Activated B cell treated with CpG ODN at 0.5 μM for 24 hours (primary cell): ENCODE data around the gene MGME1. TPM values are rescaled to one million over a fixed set of nuclear protein-coding genes. Genes with fewer than 3 reads are reported as not detected.

Source experiments
- ATAC-seq: fragments of 200-7000 bp; cut with Tn5 transposase; one replicate; pipeline ENCODE4 v1.10.0; 2021; ENCODE audit warnings: low read depth, mild to moderate bottlenecking, moderate library complexity
- CTCF ChIA-PET: fragments of 350-600 bp; sonication (Branson Sonifier 250); formaldehyde crosslinking; loops from one replicate; lab custom pipeline; 2021; ENCODE audit warnings: antibody characterized with exemption; lab: Charles Lee
- POLR2A ChIA-PET: fragments of 350-600 bp; sonication (Branson Sonifier 250); formaldehyde crosslinking; loops from one replicate; lab custom pipeline; 2021; ENCODE audit warnings: antibody characterized with exemption; lab: Charles Lee
- DNase-seq: peaks from one replicate; pipeline ENCODE4 v3.0.0; 2022
- H3K27ac Mint-ChIP-seq: one replicate; pipeline ENCODE4 v1.8.0; 2020; ENCODE audit warnings: mixed read lengths
- H3K27me3 Mint-ChIP-seq: one replicate; pipeline ENCODE4 v1.8.0; 2021; ENCODE audit warnings: mixed read lengths
- H3K36me3 Mint-ChIP-seq: one replicate; pipeline ENCODE4 v1.8.0; 2021; ENCODE audit warnings: low read depth, mixed read lengths
- H3K4me1 Mint-ChIP-seq: one replicate; pipeline ENCODE4 v1.8.0; 2021; ENCODE audit warnings: mixed read lengths
- H3K4me3 Mint-ChIP-seq: one replicate; pipeline ENCODE4 v1.8.0; 2020; ENCODE audit warnings: mild to moderate bottlenecking, mixed read lengths
- H3K9me3 Mint-ChIP-seq: one replicate; pipeline ENCODE4 v1.8.0; 2020; ENCODE audit warnings: mixed read lengths
- intact Hi-C: fragments of 100-400 bp; cut with micrococcal nuclease; formaldehyde crosslinking; loops from one replicate; pipeline ENCODE4 v1.15.1; 2024
- total RNA-seq: library from RNA; stranded (reverse); gene quantifications from 2 replicates; pipeline ENCODE4 v1.2.3, GENCODE V29; 2022
- TF ChIP-seq, protein P1 (sequence below): fragments of 200-600 bp; IDR thresholded peaks from one replicate; pipeline ENCODE4 v1.8.0; 2022; ENCODE audit warnings: antibody characterized with exemption, mild to moderate bottlenecking

The MGME1 gene
- total RNA-seq, 1 donor from 2014 or later: 19.0 TPM

DNA sequence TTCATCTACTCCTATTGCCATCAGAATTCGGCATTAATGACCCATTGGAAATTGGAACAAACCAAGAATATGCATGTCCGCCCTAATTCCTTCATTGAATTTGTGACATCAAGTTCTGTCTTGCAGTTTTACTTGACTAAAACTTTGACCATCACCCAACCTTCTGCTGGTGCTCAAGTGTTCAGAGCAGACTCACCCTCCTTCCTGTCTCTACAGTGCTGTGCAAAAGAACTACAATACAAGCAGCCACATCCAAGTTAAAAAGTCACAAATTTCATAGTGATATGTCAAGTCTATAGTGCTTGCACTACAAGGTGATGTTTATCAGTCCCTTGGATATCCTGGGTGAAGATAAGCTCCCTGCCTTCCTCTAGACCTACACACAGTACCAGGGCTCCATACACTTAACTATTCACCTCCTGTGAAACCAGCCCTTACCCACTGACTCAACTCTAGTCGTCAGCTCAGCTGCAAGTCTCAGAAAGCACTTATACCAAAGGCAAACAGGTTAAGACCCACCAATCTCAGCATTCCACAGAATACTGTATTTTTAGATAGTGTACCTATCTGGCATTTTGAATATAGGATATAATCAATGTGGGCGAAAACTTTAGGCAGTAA lies 23.9 kb upstream of the MGME1 start:
- TF ChIP-seq, protein P1, sequence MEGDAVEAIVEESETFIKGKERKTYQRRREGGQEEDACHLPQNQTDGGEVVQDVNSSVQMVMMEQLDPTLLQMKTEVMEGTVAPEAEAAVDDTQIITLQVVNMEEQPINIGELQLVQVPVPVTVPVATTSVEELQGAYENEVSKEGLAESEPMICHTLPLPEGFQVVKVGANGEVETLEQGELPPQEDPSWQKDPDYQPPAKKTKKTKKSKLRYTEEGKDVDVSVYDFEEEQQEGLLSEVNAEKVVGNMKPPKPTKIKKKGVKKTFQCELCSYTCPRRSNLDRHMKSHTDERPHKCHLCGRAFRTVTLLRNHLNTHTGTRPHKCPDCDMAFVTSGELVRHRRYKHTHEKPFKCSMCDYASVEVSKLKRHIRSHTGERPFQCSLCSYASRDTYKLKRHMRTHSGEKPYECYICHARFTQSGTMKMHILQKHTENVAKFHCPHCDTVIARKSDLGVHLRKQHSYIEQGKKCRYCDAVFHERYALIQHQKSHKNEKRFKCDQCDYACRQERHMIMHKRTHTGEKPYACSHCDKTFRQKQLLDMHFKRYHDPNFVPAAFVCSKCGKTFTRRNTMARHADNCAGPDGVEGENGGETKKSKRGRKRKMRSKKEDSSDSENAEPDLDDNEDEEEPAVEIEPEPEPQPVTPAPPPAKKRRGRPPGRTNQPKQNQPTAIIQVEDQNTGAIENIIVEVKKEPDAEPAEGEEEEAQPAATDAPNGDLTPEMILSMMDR: no peak
- ChIA-PET CTCF (interaction anchor here (1.2 to 1.6 kb wide), 2 partner anchors 8 to 10 kb away, joined by 3 to 4 read pairs; no protein-coding TSS in a partner anchor), POLR2A (interaction anchor here (0.6 to 2.0 kb wide), 3 partner anchors 11 to 21 kb away, joined by 3 to 7 read pairs (median 5); no protein-coding TSS in a partner anchor)
- no peak for DNase-seq
- Mint-ChIP-seq H3K27me3 (no peaks in the 10 kb centered on the region), H3K4me1 (peaks cover 42% of the 10 kb centered on the region), H3K27ac (no peak overlapping the region), H3K9me3 (no peaks in the 10 kb centered on the region), H3K36me3 (peaks cover 91% of the 10 kb centered on the region), H3K4me3 (no peak overlapping the region)
- intact Hi-C loops: no loop called here
- no peak for ATAC-seq

GRCh38 chr20:17946040-17946439 lies 22.8 kb upstream of the MGME1 start:
- ChIA-PET POLR2A (interaction anchor here (0.6 to 2.0 kb wide), 4 partner anchors 10 to 68 kb away, joined by 3 to 7 read pairs (median 3); partner anchors contain the start of gene SNX5), CTCF (interaction anchor here (1.6 kb wide), 1 partner anchor 9 kb away, joined by 4 read pairs; no protein-coding TSS in a partner anchor)
- TF ChIP-seq, protein P1: no peak
- no peaks in the 10 kb centered on the region for H3K9me3 Mint-ChIP-seq
- H3K27me3 Mint-ChIP-seq: no peaks in the 10 kb centered on the region
- peaks cover 95% of the 10 kb centered on the region for H3K36me3 Mint-ChIP-seq
- intact Hi-C loops: no loop called here
- no peak for DNase-seq
- H3K27ac Mint-ChIP-seq: no peak overlapping the region
- no peak for ATAC-seq
- no peak overlapping the region for H3K4me3 Mint-ChIP-seq
- H3K4me1 Mint-ChIP-seq: peaks cover 37% of the 10 kb centered on the region

DNA sequence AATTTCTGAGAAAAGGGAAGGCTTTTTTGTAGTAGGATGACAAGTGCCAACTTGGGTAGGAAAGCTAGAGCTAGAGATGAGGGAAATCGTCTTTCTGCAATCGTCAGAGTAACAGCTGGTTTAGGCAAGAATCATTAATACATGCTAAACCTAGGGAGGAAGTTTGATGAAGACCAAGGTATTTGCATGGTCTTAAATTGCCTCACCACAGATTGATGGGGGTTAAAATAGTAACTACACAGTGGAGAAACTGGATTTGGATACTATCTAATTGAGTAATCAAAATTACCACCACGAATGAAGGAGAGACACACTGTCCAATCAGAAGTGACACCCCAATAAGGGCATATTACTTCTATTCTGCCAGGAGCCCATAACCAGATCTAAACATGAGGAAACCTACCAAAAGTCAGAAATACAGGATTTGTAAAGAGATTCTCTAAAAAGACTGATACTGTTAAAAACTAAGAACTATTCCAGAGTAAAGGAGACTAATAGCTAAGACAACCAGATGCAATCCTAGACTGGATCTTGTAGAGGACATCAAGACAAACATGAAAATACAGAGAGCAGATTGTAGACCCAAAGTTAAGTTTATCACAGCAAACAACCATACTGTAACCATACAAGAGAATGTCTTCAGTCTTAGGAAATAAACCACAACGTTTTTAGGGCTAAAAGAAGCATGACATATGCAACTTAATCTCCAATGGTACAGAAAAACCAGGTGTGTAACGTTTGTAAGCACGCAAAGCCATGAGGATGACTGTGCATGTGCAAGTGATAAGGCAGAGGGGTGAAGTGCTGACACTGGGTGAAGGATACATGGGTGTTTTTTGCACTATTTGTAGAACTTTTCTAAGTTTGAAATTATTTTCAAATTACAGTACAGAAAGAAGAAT lies 22.0 kb upstream of the MGME1 start:
- ChIA-PET POLR2A (interaction anchor here (1.2 to 2.0 kb wide), 2 partner anchors 19 to 21 kb away, joined by 3 to 7 read pairs; partner anchors contain the start of gene SNX5), CTCF (interaction anchor here (1.6 to 1.7 kb wide), 2 partner anchors 8 to 9 kb away, joined by 4 to 6 read pairs; no protein-coding TSS in a partner anchor)
- Mint-ChIP-seq H3K9me3 (no peaks in the 10 kb centered on the region), H3K4me3 (no peak overlapping the region), H3K27ac (no peak overlapping the region), H3K36me3 (peaks cover 95% of the 10 kb centered on the region), H3K4me1 (peaks cover 37% of the 10 kb centered on the region), H3K27me3 (no peaks in the 10 kb centered on the region)
- no peak for ATAC-seq
- intact Hi-C loops: no loop called here
- TF ChIP-seq, protein P1: no peak
- no peak for DNase-seq

GRCh38 chr20:17947474-17947815 lies 21.4 kb upstream of the MGME1 start:
- TF ChIP-seq, protein P1: no peak
- POLR2A ChIA-PET: no interaction called here
- Mint-ChIP-seq H3K27me3 (no peaks in the 10 kb centered on the region), H3K27ac (no peak overlapping the region), H3K36me3 (peaks cover 96% of the 10 kb centered on the region), H3K4me3 (no peak overlapping the region), H3K4me1 (peaks cover 38% of the 10 kb centered on the region), H3K9me3 (no peaks in the 10 kb centered on the region)
- intact Hi-C loops: no loop called here
- ATAC-seq: no peak
- DNase-seq: no peak
- CTCF ChIA-PET: interaction anchor here (1.3 to 1.7 kb wide), 2 partner anchors 9 to 18 kb away, joined by 4 to 6 read pairs; no protein-coding TSS in a partner anchor
